Esophagus muscularis mucosa (tissue), 4 donors: ENCODE data around the gene AGO1. TPM values are rescaled to one million over a fixed set of nuclear protein-coding genes. Genes with fewer than 3 reads are reported as not detected.
"Not testable (repeated sequence)": the region's sequence is repeated elsewhere in the genome, so short reads cannot be mapped to it uniquely, and the experiment has no call there.

Experiments
- DNase-seq: peaks from one replicate; pipeline ENCODE4 v3.0.0-alpha.2; 2017; ENCODE audit errors: extremely low spot score
- H3K27ac ChIP-seq, 4 donors: fragments of 200-600 bp; sonication (generic); replicated peaks in 1 of 4; 1 replicate in 3 of 4; 2 replicates in 1 of 4; pipeline ENCODE4 v1.5.1; 2016 to 2019; ENCODE audit warnings: mild to moderate bottlenecking in 1 of 4
- H3K27me3 ChIP-seq, 4 donors: fragments of 200-600 bp; sonication (generic); one replicate each; pipeline versions ENCODE4 v1.5.1 to v1.6.0; 2016 to 2019
- H3K36me3 ChIP-seq, 4 donors: fragments of 200-600 bp; sonication (generic); one replicate each; pipeline ENCODE4 v1.5.1; 2016 to 2019
- H3K4me1 ChIP-seq, 4 donors: fragments of 200-600 bp; sonication (generic); one replicate each; pipeline ENCODE4 v1.5.1; 2016 to 2019
- H3K4me3 ChIP-seq, 4 donors: fragments of 200-600 bp; sonication (generic); 1 replicate in 2 of 4; 2 replicates in 2 of 4; pipeline ENCODE4 v1.5.1; 2016 to 2019; ENCODE audit warnings: mild to moderate bottlenecking in 4 of 4, moderate library complexity in 1 of 4
- H3K9me3 ChIP-seq, 4 donors: fragments of 200-600 bp; sonication (generic); 1 replicate in 3 of 4; 2 replicates in 1 of 4; pipeline ENCODE4 v1.5.1; 2016 to 2019
- CTCF ChIP-seq, 3 experiments: fragments of 200-600 bp in 2 of 3; fragments of 450-650 bp in 1 of 3; sonication (generic) in 2 of 3; IDR thresholded peaks; one replicate each; pipeline ENCODE4 v1.5.1; 2017 to 2019; ENCODE audit warnings: antibody characterized with exemption in 3 of 3, mild to moderate bottlenecking in 2 of 3, moderate library complexity in 1 of 3
- EP300 ChIP-seq: sonication (generic); formaldehyde crosslinking; IDR thresholded peaks from one replicate; pipeline ENCODE4 v1.6.1; 2017; ENCODE audit warnings: antibody characterized with exemption
- POLR2A ChIP-seq: fragments of 450-650 bp; IDR thresholded peaks from one replicate; pipeline ENCODE4 v1.6.1; 2017; ENCODE audit warnings: antibody characterized with exemption, moderate library complexity, mild to moderate bottlenecking, low read depth
- POLR2AphosphoS5 ChIP-seq, 2 donors: sonication (generic); formaldehyde crosslinking; IDR thresholded peaks; one replicate each; pipeline ENCODE4 v1.6.1; 2017; ENCODE audit warnings: antibody characterized with exemption in 2 of 2
- WGBS: methylation state at CpG from one replicate; pipeline ENCODE4 v1.1.5; 2018; 5-methylcytosine and 5-hydroxymethylcytosine counted together
- intact Hi-C: fragments of 100-400 bp; cut with DNase I; formaldehyde crosslinking; loops from one replicate; pipeline ENCODE4 v1.15.1; 2023
- total RNA-seq, 4 donors: library from RNA; depleted of rRNA; stranded (reverse); fragments of >200 nt; gene quantifications; one replicate each; pipeline versions ENCODE4 v1.1.0 to v1.2.1, GENCODE V29; 2016

AGO1 gene
- total RNA-seq, 4 donors from 2014 or later = 16.2 to 32.6 (median 24.4) TPM

DNA sequence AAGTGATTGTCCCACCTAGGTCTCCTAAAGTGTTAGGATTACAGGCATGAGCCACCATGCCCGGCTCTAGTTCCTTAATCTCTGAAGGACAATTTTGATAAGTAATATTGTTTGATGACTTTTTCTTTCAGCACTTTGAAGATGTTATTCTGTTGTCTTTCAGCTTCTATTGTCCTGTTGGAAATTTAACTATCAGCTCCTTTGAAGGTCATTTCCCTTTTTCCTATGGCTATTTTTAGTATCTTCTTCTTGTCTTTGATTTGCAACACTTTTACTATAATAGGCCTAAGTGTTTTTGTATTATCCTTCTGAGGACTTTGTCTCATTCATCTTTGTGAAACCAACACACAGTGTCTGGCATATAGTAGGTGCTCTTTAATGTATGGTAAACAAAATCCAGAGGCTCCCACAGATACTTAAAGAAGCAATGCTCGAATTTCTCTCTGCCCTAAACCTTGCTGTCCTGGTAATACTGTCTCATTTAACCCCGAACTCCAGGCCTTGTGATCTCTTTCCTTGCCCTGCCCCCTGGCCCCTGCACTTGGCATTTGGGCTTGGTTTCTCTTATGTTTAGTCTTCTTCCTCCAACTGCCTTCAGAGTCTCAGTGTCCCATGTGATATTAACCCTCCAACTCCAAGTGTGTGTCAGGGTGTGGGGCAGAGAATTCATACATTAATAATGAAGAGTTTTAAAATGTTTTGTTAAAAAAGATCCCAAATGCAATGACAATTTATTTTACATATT, 19.0 kb upstream of the AGO1 start:
- no peak for TF ChIP-seq POLR2AphosphoS5 (IDR thresholded peaks at IDR 0.05)
- TF ChIP-seq CTCF (IDR thresholded peaks at IDR 0.05) = no peak
- TF ChIP-seq POLR2A = no peak
- Histone ChIP-seq H3K27me3 (no peaks in the 10 kb centered on the region), H3K4me1 (peaks cover 7 to 20% (median 14%) of the 10 kb centered on the region in 4 donors), H3K36me3 (peaks cover 0 to 4% (median 0%) of the 10 kb centered on the region in 4 donors), H3K4me3 (no peak overlapping the region), H3K27ac (no peak overlapping the region), H3K9me3 (no peaks in the 10 kb centered on the region)
- 38% methylated on average over 3 of the region's 3 CpGs for WGBS
- DNase-seq = no peak
- intact Hi-C loops = no loop called here

DNA sequence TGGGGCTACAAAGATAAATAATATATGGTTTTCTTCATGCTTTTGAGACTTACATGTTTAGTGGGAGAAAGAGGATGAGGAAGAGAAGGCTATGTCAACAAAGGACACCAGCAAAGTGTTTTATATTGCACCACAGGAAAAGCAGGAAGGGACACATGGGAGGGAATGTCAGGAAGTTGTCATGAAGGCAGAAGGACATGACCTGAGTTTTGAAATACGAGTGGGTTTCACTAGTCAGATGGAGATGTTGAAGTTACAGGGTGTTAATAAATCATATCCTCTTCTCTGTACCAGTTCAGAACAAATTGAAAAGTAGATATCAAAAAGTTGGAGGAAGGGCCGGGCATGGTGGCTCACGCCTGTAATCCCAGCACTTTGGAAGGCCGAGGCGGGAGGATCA, 18.2 kb upstream of the AGO1 start:
- DNase-seq = no peak
- WGBS = 83% methylated on average over 5 of the region's 5 CpGs
- intact Hi-C loops = no loop called here
- Histone ChIP-seq H3K27ac (no peak overlapping the region), H3K4me1 (peaks cover 7 to 20% (median 14%) of the 10 kb centered on the region in 4 donors), H3K27me3 (no peaks in the 10 kb centered on the region), H3K4me3 (no peak overlapping the region), H3K36me3 (no peaks in the 10 kb centered on the region), H3K9me3 (no peaks in the 10 kb centered on the region)
- TF ChIP-seq POLR2A = no peak
- no peak for TF ChIP-seq EP300
- no peak for TF ChIP-seq CTCF (IDR thresholded peaks at IDR 0.05)
- no peak for TF ChIP-seq POLR2AphosphoS5 (IDR thresholded peaks at IDR 0.05)

DNA sequence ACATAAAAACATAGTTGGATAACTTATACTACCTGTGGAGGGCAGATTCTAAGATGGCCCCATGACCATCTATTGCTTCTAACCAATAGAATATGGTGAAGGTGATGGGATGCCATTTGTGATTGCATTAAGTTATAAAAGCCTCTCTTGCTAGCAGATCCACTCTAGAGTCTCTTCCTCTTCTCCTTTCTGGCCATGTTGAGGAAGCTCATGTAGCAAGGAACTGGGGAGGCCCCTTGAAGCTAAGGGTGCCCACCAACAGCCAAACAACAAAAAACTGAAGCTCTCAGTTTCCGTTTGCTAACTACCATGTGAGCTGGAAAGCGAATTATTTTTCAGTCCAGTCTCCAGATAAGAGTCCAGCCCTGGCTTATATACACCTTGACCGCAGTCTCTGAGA, 16.0 kb upstream of the AGO1 start:
- TF ChIP-seq CTCF (IDR thresholded peaks at IDR 0.05) = no peak
- no peak for TF ChIP-seq POLR2AphosphoS5 (IDR thresholded peaks at IDR 0.05)
- no peak for TF ChIP-seq POLR2A
- no peak for TF ChIP-seq EP300
- intact Hi-C loops = no loop called here
- Histone ChIP-seq H3K36me3 (no peaks in the 10 kb centered on the region), H3K27ac (no peak overlapping the region), H3K9me3 (no peaks in the 10 kb centered on the region), H3K27me3 (no peaks in the 10 kb centered on the region), H3K4me3 (no peak overlapping the region), H3K4me1 (peaks cover 7 to 20% (median 14%) of the 10 kb centered on the region in 4 donors)
- WGBS = 78% methylated on average over 3 of the region's 3 CpGs
- no peak for DNase-seq

DNA sequence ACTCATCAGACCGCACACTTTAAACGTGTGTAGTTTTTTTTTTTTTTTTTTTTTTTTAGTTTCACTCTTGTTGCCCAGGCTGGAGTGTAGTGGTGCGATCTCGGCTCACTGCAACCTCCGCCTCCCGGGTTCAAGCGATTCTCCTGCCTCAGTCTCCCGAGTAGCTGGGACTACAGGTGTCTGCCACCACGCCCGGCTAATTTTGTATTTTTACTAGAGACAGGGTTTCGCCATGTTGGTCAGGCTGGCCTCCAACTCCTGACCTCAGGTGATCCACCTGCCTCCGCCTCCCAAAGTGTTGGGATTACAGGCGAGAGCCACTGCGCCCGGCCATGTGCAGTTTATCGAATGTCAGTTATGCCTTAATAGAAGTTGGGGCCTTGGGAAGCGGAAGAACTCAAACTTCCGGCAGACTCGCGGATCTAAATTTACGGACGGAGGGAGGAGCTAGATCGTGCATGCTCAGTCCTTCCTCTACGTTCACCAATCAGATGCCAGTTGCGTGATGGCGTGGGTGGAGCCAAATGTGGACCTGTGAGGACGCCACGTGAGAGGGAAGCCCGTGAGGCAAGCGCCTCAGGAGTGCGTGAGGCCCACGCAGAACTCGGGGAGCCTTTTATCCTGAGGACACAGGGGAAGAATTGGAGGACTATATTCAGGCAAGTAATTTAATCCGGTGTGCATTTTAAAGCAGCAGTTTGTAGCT, 13.6 kb upstream of the AGO1 start:
- H3K27me3 ChIP-seq, H3K9me3 ChIP-seq, DNase-seq, H3K27ac ChIP-seq, H3K4me3 ChIP-seq, intact Hi-C loops, H3K36me3 ChIP-seq: not testable (repeated sequence)
- 89% methylated on average over 34 of the region's 34 CpGs for whole genome bisulfite sequencing
- H3K4me1 ChIP-seq = peaks cover 4 to 11% (median 8%) of the 10 kb centered on the region in 4 donors

DNA sequence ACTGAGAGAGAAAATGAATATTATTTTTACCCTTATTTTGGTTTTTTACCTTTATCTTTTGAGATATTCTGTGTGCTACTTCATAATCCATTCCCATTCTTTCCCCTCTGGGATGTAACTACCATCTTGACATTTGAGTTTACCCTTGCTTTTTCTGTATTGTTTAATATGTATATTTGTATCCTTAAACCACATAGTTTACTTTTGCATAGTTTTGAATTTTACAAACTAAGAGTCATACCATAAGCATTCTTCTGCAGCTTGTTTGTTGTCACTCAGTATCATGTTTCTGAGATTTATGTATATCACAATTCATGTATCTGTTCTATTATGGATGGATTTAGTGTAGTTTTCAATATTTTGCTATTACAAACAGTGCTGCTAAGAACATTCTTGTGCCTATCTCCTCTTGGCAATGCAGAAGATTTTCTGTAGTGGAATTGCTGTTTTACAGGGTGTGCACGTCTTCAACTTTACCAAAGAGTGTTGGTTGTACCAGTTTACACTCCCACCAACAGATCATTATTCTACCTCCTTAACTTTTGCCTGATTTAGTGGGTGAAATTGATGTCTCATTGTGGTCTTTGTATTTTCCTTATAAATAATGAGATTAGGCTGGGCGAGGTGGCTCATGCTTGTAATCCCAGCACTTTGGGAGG, 12.2 kb upstream of the AGO1 start:
- H3K27me3 ChIP-seq = no peaks in the 10 kb centered on the region
- no peaks in the 10 kb centered on the region for H3K9me3 ChIP-seq
- H3K36me3 ChIP-seq = no peaks in the 10 kb centered on the region
- 97% methylated on average over 2 of the region's 2 CpGs for WGBS
- no peaks in the 10 kb centered on the region for H3K4me1 ChIP-seq
- TF ChIP-seq CTCF (IDR thresholded peaks at IDR 0.05) = no peak
- no peak overlapping the region for H3K27ac ChIP-seq
- H3K4me3 ChIP-seq = no peak overlapping the region
- intact Hi-C loops = no loop called here
- no peak for DNase-seq
